ENCODE results near the gene MBNL2.

GRCh38 chr13:97228850-97229521, 6.9 kb downstream of the MBNL2 start:
- TF ChIP-seq CTCF (IDR thresholded peaks at IDR 0.05) (no peak), POLR2AphosphoS5 (IDR thresholded peaks at IDR 0.05) (no peak)
